OCI-LY7 (cell line): ENCODE results near the gene HOXA4. TPM values are rescaled to one million over a fixed set of nuclear protein-coding genes. Genes with fewer than 3 reads are reported as not detected.

ENCODE experiments used
- Bru-seq: library from RNA; stranded (reverse); fragments of 400-500 nt; gene quantifications from one replicate; lab custom pipeline; 2021; lab: Mats Ljungman, UMichigan
- BruChase-seq, 2 experiments: library from RNA; stranded (reverse); fragments of 400-500 nt; gene quantifications; one replicate each; lab custom pipeline; 2021; lab: Mats Ljungman, UMichigan
- BruUV-seq: library from RNA; stranded (reverse); fragments of 400-500 nt; replicated peaks from 2 replicates; lab custom pipeline; 2021; lab: Mats Ljungman, UMichigan
- CTCF ChIA-PET: fragments of 300-600 bp; sonication (Branson Sonifier 250); formaldehyde crosslinking; loops from one replicate; lab custom pipeline; 2022; ENCODE audit warnings: antibody characterized with exemption; ENCODE audit not compliant: unreplicated experiment; lab: Charles Lee
- POLR2A ChIA-PET: fragments of 300-600 bp; sonication (Branson Sonifier 250); formaldehyde crosslinking; loops from one replicate; lab custom pipeline; 2022; ENCODE audit warnings: antibody characterized with exemption; lab: Charles Lee
- DNase-seq: peaks from one replicate; pipeline ENCODE4 v3.0.0-alpha.2; 2015; ENCODE audit warnings: low spot score
- H2AFZ ChIP-seq: fragments of 200-600 bp; sonication (generic), shearing (Covaris generic); 2 replicates; pipeline ENCODE4 v1.6.1; 2014; ENCODE audit warnings: mild to moderate bottlenecking, antibody characterized with exemption, low read length, moderate library complexity
- H3K27ac ChIP-seq: fragments of 200-600 bp; sonication (generic); 2 replicates; pipeline ENCODE4 v1.5.1; 2014; ENCODE audit warnings: mixed run types, low read depth, mild to moderate bottlenecking, moderate library complexity, low read length, inconsistent platforms; ENCODE audit not compliant: poor library complexity, severe bottlenecking
- H3K36me3 ChIP-seq: fragments of 200-600 bp; sonication (generic); 2 replicates; pipeline ENCODE4 v1.6.1; 2014; ENCODE audit warnings: mild to moderate bottlenecking, antibody characterized with exemption, low read length, moderate library complexity, mixed read lengths; ENCODE audit not compliant: insufficient read depth
- H3K4me1 ChIP-seq: fragments of 200-600 bp; sonication (generic); 2 replicates; pipeline ENCODE4 v1.5.1; 2014; ENCODE audit warnings: mild to moderate bottlenecking, low read length; ENCODE audit not compliant: insufficient read depth, poor library complexity, severe bottlenecking
- H3K4me2 ChIP-seq: fragments of 200-600 bp; sonication (generic); 2 replicates; pipeline ENCODE4 v1.6.1; 2014; ENCODE audit warnings: mild to moderate bottlenecking, low read length
- H3K4me3 ChIP-seq: fragments of 200-600 bp; sonication (generic); 2 replicates; pipeline ENCODE4 v1.5.1; 2014; ENCODE audit warnings: mild to moderate bottlenecking, low read depth, low read length; ENCODE audit not compliant: poor library complexity, severe bottlenecking
- H3K79me2 ChIP-seq: fragments of 200-600 bp; sonication (generic); 2 replicates; pipeline ENCODE4 v1.6.1; 2016; ENCODE audit warnings: low read depth, mild to moderate bottlenecking, low read length, moderate library complexity, mixed read lengths; ENCODE audit not compliant: insufficient read depth
- H3K9me2 ChIP-seq: fragments of 200-600 bp; sonication (generic); 2 replicates; pipeline ENCODE4 v1.6.1; 2016; ENCODE audit warnings: mild to moderate bottlenecking, low read length, mixed read lengths; ENCODE audit not compliant: insufficient read depth
- H3K9me3 ChIP-seq: fragments of 200-600 bp; sonication (generic); 2 replicates; pipeline ENCODE4 v1.6.1; 2014; ENCODE audit warnings: mild to moderate bottlenecking, mixed run types, low read length, mixed read lengths
- H4K20me1 ChIP-seq: fragments of 200-600 bp; sonication (generic); 2 replicates; pipeline ENCODE4 v1.6.1; 2014; ENCODE audit warnings: mild to moderate bottlenecking, antibody characterized with exemption, low read length, moderate library complexity, mixed read lengths; ENCODE audit not compliant: insufficient read depth
- EZH2phosphoT487 ChIP-seq: fragments of 200-600 bp; sonication (generic); IDR thresholded peaks from 2 replicates; pipeline ENCODE4 v1.6.1; 2018; ENCODE audit warnings: low read depth, borderline replicate concordance, mild to moderate bottlenecking, mixed run types, antibody characterized with exemption, low read length, moderate library complexity, mixed read lengths
- intact Hi-C: fragments of 100-400 bp; cut with micrococcal nuclease; formaldehyde crosslinking; loops from one replicate; pipeline ENCODE4 v1.10.0; 2022; ENCODE audit not compliant: unreplicated experiment
- long read RNA-seq: library from polyadenylated mRNA; stranded (forward); transcript quantifications from one replicate; pipeline ENCODE4 v2.0.0, GENCODE V29; 2022
- total RNA-seq, 2 experiments: library from RNA; depleted of rRNA in 1 of 2; stranded (reverse); fragments of >200 nt in 1 of 2; shearing (Covaris generic) in 1 of 2; gene quantifications; 2 replicates each; pipeline ENCODE4 v1.2.3, GENCODE V29; 2014 to 2022
- TF ChIP-seq, protein P1 (sequence below): fragments of 200-600 bp; sonication (generic); conservative IDR thresholded peaks from 2 replicates; pipeline ENCODE4 v1.5.1; 2014; ENCODE audit warnings: mild to moderate bottlenecking, antibody characterized with exemption, low read length, moderate library complexity, mixed read lengths

Gene HOXA4
- 0.75 TPM in 1 of 2 replicates, not detected in the other for total RNA-seq (2014; rRNA removed; shearing (Covaris generic))
- 1.6 and 2.0 TPM in 2 replicates for total RNA-seq (2022)
- Bru-seq, nascent RNA = percentile 43 among the genes with signal in this experiment
- BruChase-seq, experiment 1, labeled RNA remaining after a 6-hour chase = percentile 46 among the genes with signal in this experiment
- percentile 54 among the genes with signal in this experiment for BruChase-seq, experiment 2, labeled RNA remaining after a 2-hour chase
- long read RNA-seq = 0 reads

DNA sequence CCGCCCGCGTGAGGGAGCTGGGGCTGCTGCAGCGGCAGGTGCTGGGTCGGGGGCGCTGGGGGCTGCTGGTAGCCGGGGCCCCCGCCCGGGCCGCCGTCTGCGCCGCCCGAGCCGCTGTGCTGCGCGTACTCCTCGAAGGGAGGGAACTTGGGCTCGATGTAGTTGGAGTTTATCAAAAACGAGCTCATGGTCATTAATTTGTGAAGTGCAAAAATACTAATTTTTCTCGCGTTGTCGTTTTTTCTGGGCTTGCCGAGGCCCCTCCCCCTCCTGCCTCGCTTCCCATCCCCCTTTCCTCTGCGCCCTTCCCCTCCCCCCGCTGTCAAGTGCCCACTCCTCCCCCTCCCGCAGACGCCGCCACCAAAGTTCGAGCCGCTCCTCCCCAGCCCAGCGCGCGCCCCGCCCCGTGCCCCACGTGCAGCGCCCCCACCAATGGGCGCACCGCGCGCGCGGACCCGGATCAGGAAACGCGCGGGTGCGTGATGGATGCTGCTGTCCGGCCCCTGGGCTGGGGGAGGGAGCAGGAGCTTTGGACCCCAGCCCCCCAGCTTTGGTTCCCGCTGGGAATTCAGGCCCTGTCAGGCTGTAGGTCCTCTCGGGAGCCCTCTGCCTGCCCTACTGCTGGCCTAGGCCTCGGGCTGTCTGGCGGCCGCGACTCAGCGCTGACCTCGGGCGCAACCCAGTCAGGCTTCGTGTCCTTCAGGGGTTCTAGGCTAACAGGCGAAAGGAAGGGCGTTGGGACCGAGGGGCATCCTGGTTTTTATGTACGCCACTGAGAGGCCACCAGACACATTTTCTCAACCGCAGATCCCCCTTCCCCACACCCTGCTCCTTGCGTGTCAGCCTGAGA, at the start of gene HOXA4:
TSS of gene HOXA4 (minus strand) at position 218 of the 850 bp plus-strand sequence. CDS start at position 194, 24 bp downstream.
- H3K4me2 ChIP-seq = peak within 1 kb of the TSS; percentile 74
- BruUV-seq = TSS peak; percentile 94
- H3K9me2 ChIP-seq = no peaks in the 10 kb centered on the region
- CTCF ChIA-PET = interaction anchor here (1.8 kb wide), 1 partner anchor 20 kb away, joined by 5 read pairs; no protein-coding TSS in a partner anchor
- TF ChIP-seq, protein P1, sequence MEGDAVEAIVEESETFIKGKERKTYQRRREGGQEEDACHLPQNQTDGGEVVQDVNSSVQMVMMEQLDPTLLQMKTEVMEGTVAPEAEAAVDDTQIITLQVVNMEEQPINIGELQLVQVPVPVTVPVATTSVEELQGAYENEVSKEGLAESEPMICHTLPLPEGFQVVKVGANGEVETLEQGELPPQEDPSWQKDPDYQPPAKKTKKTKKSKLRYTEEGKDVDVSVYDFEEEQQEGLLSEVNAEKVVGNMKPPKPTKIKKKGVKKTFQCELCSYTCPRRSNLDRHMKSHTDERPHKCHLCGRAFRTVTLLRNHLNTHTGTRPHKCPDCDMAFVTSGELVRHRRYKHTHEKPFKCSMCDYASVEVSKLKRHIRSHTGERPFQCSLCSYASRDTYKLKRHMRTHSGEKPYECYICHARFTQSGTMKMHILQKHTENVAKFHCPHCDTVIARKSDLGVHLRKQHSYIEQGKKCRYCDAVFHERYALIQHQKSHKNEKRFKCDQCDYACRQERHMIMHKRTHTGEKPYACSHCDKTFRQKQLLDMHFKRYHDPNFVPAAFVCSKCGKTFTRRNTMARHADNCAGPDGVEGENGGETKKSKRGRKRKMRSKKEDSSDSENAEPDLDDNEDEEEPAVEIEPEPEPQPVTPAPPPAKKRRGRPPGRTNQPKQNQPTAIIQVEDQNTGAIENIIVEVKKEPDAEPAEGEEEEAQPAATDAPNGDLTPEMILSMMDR = no peak
- TF ChIP-seq EZH2phosphoT487 = no peak
- H3K79me2 ChIP-seq = no peaks in the 10 kb centered on the region
- H4K20me1 ChIP-seq = no peaks in the 10 kb centered on the region; the same call in 1 of the 2 replicates
- peak within 1 kb of the TSS; percentile 76 for H3K4me3 ChIP-seq
- DNase-seq = peak; percentile 73
- POLR2A ChIA-PET = interaction anchor here (0.6 to 1.5 kb wide), 10 partner anchors 11 to 441 kb away, joined by 3 to 11 read pairs (median 3); no protein-coding TSS in a partner anchor
- H2AFZ ChIP-seq = peak within 1 kb of the TSS; percentile 79
- H3K9me3 ChIP-seq = no peaks in the 10 kb centered on the region
- intact Hi-C loops = no loop called here
- H3K4me1 ChIP-seq = peaks cover 4% of the 10 kb centered on the region
- H3K27ac ChIP-seq = peak within 1 kb of the TSS; percentile 14
- no peaks in the 10 kb centered on the region for H3K36me3 ChIP-seq

DNA sequence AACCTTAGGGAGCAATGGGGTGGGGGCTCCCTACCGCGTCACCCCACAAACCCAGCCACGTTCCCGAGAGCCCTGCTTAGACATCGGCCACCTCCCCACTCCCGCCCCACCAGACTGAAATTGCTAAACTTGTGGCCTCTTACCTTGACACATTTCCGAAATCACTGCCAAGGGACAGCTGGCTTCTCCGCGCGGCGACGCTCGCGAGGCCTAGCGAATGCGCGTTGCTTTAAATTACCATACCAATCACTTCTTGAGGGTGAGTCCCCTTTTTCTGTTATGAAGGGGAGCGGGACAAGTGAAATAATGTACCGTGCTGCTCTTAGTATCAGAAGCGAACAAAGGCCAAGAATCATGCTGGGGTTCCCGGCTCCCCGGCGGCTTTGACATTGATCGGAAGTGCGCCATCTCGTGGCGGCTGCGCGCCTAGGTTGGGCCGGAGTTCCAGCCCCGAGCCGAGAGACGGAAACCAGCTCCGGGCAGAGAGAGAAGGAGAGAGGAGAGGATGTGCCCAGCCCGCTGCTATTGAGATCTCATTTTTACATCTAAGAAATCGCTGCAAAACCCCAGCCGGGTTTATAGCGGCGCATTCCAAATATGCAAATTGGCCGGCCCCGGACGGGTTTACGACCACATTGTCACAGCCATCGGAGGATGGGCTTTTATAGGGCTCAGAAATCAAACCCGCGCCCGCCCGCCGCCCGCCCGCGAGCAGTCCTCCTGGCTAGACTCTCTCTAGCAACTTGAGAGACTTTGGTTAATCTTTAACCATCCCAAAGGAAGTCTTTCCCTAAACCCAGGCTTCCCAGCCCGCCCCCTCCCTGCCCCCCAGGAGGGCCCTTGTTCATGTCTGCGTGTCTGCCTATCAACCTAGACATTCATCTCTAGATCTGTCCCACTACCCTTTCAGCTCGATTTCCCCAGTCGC, 49.2 kb upstream of the HOXA4 start:
- Histone ChIP-seq H3K27ac (no peak overlapping the region), H3K9me2 (no peaks in the 10 kb centered on the region), H2AFZ (no peak overlapping the region), H3K4me1 (no peaks in the 10 kb centered on the region), H4K20me1 (no peaks in the 10 kb centered on the region), H3K36me3 (no peaks in the 10 kb centered on the region), H3K79me2 (no peaks in the 10 kb centered on the region), H3K4me2 (peak overlapping the region; percentile 69), H3K9me3 (no peaks in the 10 kb centered on the region), H3K4me3 (peak overlapping the region; percentile 49)
- CTCF ChIA-PET = interaction anchor here (0.7 kb wide), 1 partner anchor 22 kb away, joined by 3 read pairs; no protein-coding TSS in a partner anchor
- intact Hi-C loops = no loop called here
- DNase-seq = peak; percentile 64
- no TSS peak for BruUV-seq
- TF ChIP-seq EZH2phosphoT487 = no peak
- TF ChIP-seq, protein P1 = peak; percentile 97
- POLR2A ChIA-PET = no interaction called here
